ENCODE data around the gene RFPL2.
A peak's percentile ranks its signal among the peaks of the same experiment; 100 is the strongest.

Gene RFPL2

DNA sequence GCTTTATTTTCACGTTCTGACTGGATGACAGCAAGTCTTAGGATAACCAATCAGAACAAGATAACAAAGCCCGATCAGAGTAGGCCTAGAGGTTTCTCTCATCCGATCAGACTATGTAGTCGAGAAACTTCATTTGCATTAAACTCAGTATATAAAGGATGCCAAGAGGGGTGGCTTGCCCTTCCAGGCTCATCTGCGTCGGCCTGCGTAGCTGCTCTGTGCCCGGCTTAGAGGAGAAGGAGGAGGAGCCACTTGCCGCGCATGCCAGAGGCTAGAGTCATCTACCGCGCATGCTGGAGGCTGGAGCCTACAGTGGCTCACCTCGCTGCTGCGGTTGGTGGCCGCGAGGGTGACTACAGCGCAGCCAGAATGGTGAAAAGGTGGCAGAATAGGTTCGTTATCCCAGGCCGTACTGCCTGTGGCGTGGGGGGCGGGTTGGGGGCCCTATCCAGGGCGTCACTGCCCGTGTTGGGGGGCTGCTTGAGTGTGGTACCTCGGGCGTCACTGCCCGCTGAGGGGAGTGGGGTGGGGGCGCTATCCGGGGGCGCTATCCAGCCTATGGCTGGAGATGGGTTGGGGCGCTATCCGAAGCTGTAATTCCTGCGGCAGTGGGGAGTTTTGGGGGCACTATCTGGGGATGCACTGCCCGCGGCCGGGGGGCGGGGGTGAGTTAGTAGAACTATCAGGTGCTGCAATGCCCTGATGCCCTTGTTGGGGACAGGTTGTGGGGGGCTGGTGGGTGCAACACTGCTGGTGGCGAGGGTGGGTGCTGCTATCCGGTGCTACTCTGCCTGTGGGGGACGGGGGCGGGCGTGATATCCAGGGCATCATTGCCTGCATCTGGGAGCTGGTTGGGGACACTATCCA lies at the start of gene RFPL2:
Gene RFPL2, minus strand, starts transcription at position 218 of the 867 bp plus-strand sequence. CDS start 2,622 bp downstream, outside the sequence.
- DNase-seq, result no peak

- DNase-seq, result no peak
Observed at GRCh38 chr22:32249231-32249630, 44.4 kb upstream of the RFPL2 start.

DNA sequence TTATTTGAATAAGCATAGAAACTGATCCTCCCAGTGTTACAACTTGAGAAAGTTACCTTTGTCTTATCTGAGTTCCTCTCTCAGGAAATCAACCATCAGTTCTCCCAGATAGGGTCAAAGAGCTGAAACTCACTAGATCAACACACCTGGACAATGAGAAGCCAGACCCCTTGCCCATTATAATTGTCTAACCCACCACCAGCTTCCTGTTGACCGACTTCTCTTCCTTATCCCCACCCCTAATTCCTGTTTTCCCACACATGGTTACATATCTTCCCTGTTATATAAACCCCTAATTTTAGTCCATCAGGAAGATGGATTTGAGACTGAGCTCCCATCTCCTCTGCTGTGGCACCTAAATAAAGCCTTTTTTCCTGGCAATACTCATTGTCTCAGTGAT lies 43.4 kb upstream of the RFPL2 start:
- no peak for DNase-seq

DNA sequence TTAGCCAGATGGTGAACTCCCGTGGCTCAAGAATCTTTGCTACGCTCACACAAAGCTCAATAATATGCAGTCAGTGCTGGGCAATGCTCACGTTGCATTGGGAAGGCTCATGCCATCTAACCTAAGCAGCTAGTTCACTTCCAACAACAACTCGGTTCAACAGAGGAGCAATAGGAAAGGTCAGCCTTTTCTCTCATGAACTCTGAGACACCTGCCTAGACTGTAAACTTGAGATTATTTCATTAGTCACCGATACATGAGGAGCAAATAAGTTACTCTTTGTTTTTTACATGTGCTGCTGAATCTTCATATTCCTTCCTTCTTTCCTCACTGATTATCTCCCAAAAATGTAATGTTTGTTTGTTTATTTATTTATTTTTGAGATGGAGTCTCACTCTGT lies 41.3 kb upstream of the RFPL2 start:
- DNase-seq, result no peak

- no peak for DNase-seq
Observed at GRCh38 chr22:32245042-32245441, 40.2 kb upstream of the RFPL2 start.

DNA sequence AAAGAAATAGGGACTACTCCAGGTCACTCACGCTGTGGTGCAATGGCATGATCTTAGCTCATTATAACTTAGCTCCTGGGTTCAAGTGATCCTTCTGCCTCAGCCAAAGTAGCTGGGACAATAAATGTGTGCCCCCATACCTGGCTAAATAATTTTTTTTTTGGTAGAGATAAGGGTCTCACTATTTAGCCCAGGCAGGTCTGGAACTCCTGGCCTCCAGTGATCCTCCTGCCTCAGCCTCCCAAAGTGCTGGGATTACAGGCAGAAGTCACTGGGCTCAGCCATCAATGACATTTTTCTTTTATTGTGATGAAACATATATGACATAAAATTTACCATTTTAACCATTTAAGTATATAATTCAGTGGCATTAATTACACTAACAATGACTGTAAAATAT lies 39.7 kb upstream of the RFPL2 start:
- DNase-seq, result no peak

- no peak for DNase-seq
Observed at GRCh38 chr22:32240461-32240860, 35.6 kb upstream of the RFPL2 start.

GRCh38 chr22:32237906-32238305 lies 33.0 kb upstream of the RFPL2 start:
- DNase-seq, result peak; percentile 19

DNA sequence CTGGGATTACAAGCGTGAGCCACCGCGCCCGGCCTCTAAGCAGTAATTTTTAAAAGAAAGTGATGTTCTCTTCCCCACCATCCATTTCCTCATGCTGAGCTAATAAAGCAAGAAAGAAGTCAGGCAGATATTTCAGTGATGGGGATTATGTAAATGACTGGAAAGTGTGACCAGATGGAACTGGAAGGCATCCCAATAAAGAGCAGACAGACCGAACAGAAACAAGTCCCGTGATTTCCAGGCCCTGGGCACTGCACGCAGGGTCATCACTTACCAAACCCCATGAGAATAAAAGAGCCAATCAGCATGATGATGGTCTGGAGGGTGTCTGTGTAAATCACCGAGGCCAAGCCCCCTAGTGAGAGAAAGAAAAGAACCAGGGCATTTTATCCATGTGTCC lies 32.1 kb upstream of the RFPL2 start:
- no peak for DNase-seq

DNA sequence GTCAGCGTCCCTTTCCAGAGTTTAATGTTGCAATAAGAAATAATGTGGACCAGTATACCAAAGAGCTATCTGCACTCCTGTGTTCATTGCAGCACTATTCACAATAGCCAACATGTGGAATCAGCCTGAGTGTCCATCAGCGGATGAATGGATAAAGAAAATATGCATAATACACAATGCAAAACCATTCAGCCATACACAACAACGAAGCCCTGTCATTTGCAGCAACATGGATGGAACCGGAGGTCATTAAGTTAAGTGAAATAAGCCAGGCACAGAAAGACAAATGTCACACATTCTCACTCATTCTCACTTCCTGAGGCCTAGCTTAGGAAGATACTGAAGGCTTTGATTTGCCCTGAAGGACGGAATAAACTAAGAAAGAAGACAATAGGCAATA lies 28.2 kb upstream of the RFPL2 start:
- no peak for DNase-seq

- DNase-seq, result no peak
Observed at GRCh38 chr22:32232191-32232830, 27.4 kb upstream of the RFPL2 start.

DNA sequence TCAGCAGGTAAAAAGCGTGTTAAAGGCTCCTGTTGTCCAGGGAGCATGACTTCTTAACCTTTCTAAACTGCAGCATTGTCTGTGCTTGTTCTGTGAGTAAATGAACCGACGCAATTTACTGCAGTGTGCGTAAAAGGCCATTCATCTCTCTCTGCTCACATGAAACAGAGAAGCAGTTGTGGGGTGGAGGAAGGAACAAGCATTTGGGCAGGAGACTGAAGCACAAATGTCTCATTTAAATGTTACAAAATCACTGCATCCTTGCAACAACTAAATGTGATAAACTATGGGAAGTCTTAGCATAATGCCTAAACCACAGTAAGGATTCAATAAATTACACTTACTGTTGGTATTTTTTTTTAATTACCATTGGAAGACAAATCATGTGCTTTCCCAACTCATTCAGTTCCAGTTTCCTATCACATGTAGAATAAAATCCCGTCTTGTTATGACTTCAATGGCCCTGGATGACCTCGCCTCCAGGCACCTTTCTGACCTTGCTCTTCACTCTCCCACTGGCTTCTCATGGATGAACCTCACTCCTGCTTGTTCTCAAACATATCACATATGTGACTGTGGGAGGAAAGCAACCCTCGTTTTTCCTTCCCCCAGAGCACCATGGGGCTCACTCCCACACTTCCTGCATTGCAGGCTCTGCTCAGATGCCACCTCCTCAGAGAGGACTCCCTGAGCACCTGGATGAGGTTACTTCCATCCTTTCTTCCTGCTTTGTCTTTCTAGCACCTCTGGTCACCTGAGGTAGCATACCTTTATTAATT lies 21.6 kb upstream of the RFPL2 start:
- no peak for DNase-seq

- DNase-seq, result no peak
Observed at GRCh38 chr22:32222991-32223390, 18.1 kb upstream of the RFPL2 start.

DNA sequence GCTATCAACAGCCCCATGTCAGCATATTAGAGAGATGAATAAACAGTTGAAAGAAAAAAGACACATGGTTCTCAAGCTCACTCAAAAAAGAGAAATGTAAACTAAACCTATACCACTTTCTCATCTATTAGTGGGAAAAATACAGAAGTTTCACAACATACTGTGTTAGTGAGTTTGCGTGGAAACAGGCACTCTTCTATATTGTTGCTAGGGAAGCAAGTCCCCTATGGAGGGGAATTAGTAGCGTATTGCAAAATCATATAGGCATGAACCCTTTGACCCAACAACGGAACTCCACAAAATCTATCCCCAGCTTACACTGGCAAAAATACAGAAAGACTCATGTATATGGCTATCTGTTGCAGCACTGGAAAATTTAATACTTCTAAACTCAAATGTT lies 14.2 kb upstream of the RFPL2 start:
- DNase-seq, result no peak

DNA sequence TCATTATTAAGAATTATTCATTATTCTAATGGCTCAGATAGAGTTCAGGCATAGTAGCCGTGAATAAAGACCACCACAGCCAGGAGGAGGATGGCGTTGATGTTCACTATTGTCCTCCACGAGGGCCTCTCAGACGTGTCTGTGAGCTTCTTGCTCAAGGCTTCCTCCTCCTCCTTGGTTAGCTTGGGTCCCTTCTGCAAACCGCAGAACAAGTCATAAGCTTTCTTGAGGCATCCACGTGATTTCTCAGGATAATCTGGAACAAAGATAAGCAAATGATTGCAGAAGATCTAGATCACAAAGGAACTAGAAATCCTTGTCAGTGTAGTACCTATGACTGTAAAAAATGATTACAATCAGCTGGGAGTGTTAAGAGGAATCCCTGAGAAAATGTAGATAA lies 13.6 kb upstream of the RFPL2 start:
- DNase-seq, result no peak

GRCh38 chr22:32217465-32217864 lies 12.6 kb upstream of the RFPL2 start:
- no peak for DNase-seq

- DNase-seq, result no peak
Observed at GRCh38 chr22:32216911-32217310, 12.0 kb upstream of the RFPL2 start.

DNA sequence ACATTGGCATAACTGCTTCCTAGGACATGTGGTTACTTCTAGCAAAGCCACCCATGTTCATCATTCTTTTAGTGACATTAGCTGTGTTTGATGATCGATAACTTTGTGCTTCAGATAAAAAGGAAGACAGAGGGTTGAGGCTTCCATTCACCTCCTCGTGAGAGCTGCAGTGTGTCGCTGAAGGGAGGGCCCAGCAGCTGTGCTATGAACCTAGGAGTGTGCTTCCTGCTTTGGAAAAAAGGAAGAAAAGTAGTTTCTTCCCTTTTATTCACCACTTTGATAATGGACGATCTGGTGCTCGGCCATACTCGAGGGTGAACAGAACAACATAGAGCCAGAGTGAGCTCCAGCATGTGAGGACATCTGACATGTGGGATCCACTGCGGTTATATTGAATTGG lies 6.1 kb upstream of the RFPL2 start:
- no peak for DNase-seq

GRCh38 chr22:32208681-32209080 lies 3.8 kb upstream of the RFPL2 start:
- no peak for DNase-seq

DNA sequence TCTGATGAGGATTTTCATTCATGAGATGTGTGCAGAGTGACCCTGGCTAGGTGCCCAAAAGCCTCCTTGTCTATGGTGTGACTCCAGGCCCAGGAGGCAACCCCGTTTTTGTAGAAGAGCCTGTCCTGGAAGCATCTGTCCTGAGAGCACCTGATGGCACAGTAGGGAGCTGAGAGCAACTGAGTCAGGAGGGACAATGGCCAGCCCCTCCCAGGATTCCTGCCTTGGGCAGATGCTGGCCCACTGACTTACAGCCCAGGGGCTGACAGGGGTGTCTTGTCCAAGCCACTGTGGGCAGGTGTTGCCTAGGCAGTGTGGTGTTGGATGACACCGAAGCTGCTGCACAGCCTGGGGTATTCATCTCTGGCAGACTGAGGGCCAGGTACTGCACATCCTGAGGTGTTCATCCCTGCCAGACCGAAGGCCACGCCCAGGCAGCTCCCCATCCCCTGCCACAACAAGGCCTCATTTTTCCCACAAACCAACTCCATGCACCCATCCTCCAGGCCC lies 3.2 kb upstream of the RFPL2 start:
- no peak for DNase-seq

- DNase-seq, result no peak
Observed at GRCh38 chr22:32206774-32207758, 2.2 kb upstream of the RFPL2 start.

All from NCI-H2081 treated with DMSO at 0.1 percent for 48 hours (cell line).